Measurements from ENCODE around the gene TGM1. TPM values are rescaled to one million over a fixed set of nuclear protein-coding genes. Genes with fewer than 3 reads are reported as not detected.
A peak's percentile ranks its signal among the peaks of the same experiment; 100 is the strongest.

TGM1 gene
- total and polyA plus RNA-seq, 2 experiments from 2014 or later: 0.31 to 0.63 TPM

- Mint-ChIP-seq H3K4me1 (peaks cover 17% of the 10 kb centered on the region), H3K4me3 (peak overlapping the region; percentile 91), H3K36me3 (ENCODE audit: low read depth) (peaks cover 39% of the 10 kb centered on the region), H3K27me3 (ENCODE audit: insufficient read depth, low read depth, poor library complexity) (peaks cover 7% of the 10 kb centered on the region), H3K27ac (no peak overlapping the region), H3K9me3 (no peaks in the 10 kb centered on the region)
- H3K4me2 ChIP-seq: no peak overlapping the region
- H3K27me3 ChIP-seq (ENCODE audit: insufficient read depth): no peaks in the 10 kb centered on the region
- no peak for ATAC-seq
- DNase-seq (ENCODE audit: low spot score): no peak
- TF ChIP-seq STAT1 (IDR thresholded peaks at IDR 0.05; ENCODE audit: unreplicated experiment) (no peak), JUNB (IDR thresholded peaks at IDR 0.05; ENCODE audit: unreplicated experiment) (no peak), CTCF (conservative IDR thresholded peaks at IDR 0.05; ENCODE audit: low read depth in 2 of 2) (no peak), EZH2phosphoT487 (IDR thresholded peaks at IDR 0.05; ENCODE audit: unreplicated experiment) (no peak), POLR2AphosphoS5 (IDR thresholded peaks at IDR 0.05; ENCODE audit: low read depth) (no peak), EZH2 (IDR thresholded peaks at IDR 0.05; ENCODE audit: low read depth, unreplicated experiment) (no peak), NANOG (IDR thresholded peaks at IDR 0.05; ENCODE audit: borderline replicate concordance) (no peak), ZNF114 (CRISPR knock-in tag; IDR thresholded peaks at IDR 0.05) (no peak), CREB1 (CRISPR knock-in tag; IDR thresholded peaks at IDR 0.05; ENCODE audit: low read depth) (no peak), ZNF331 (CRISPR knock-in tag; IDR thresholded peaks at IDR 0.05; ENCODE audit: low read depth) (no peak), REST (IDR thresholded peaks at IDR 0.05; ENCODE audit: unreplicated experiment) (no peak)
- TF ChIP-seq, protein P1, sequence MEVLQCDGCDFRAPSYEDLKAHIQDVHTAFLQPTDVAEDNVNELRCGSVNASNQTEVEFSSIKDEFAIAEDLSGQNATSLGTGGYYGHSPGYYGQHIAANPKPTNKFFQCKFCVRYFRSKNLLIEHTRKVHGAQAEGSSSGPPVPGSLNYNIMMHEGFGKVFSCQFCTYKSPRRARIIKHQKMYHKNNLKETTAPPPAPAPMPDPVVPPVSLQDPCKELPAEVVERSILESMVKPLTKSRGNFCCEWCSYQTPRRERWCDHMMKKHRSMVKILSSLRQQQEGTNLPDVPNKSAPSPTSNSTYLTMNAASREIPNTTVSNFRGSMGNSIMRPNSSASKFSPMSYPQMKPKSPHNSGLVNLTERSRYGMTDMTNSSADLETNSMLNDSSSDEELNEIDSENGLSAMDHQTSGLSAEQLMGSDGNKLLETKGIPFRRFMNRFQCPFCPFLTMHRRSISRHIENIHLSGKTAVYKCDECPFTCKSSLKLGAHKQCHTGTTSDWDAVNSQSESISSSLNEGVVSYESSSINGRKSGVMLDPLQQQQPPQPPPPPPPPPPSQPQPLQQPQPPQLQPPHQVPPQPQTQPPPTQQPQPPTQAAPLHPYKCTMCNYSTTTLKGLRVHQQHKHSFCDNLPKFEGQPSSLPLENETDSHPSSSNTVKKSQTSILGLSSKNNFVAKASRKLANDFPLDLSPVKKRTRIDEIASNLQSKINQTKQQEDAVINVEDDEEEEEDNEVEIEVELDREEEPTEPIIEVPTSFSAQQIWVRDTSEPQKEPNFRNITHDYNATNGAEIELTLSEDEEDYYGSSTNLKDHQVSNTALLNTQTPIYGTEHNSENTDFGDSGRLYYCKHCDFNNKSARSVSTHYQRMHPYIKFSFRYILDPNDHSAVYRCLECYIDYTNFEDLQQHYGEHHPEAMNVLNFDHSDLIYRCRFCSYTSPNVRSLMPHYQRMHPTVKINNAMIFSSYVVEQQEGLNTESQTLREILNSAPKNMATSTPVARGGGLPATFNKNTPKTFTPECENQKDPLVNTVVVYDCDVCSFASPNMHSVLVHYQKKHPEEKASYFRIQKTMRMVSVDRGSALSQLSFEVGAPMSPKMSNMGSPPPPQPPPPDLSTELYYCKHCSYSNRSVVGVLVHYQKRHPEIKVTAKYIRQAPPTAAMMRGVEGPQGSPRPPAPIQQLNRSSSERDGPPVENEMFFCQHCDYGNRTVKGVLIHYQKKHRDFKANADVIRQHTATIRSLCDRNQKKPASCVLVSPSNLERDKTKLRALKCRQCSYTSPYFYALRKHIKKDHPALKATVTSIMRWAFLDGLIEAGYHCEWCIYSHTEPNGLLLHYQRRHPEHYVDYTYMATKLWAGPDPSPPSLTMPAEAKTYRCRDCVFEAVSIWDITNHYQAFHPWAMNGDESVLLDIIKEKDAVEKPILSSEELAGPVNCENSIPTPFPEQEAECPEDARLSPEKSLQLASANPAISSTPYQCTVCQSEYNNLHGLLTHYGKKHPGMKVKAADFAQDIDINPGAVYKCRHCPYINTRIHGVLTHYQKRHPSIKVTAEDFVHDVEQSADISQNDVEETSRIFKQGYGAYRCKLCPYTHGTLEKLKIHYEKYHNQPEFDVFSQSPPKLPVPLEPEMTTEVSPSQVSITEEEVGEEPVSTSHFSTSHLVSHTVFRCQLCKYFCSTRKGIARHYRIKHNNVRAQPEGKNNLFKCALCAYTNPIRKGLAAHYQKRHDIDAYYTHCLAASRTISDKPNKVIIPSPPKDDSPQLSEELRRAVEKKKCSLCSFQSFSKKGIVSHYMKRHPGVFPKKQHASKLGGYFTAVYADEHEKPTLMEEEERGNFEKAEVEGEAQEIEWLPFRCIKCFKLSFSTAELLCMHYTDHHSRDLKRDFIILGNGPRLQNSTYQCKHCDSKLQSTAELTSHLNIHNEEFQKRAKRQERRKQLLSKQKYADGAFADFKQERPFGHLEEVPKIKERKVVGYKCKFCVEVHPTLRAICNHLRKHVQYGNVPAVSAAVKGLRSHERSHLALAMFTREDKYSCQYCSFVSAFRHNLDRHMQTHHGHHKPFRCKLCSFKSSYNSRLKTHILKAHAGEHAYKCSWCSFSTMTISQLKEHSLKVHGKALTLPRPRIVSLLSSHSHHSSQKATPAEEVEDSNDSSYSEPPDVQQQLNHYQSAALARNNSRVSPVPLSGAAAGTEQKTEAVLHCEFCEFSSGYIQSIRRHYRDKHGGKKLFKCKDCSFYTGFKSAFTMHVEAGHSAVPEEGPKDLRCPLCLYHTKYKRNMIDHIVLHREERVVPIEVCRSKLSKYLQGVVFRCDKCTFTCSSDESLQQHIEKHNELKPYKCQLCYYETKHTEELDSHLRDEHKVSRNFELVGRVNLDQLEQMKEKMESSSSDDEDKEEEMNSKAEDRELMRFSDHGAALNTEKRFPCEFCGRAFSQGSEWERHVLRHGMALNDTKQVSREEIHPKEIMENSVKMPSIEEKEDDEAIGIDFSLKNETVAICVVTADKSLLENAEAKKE (CRISPR knock-in tag; IDR thresholded peaks at IDR 0.05): no peak
- TF ChIP-seq, protein P2, sequence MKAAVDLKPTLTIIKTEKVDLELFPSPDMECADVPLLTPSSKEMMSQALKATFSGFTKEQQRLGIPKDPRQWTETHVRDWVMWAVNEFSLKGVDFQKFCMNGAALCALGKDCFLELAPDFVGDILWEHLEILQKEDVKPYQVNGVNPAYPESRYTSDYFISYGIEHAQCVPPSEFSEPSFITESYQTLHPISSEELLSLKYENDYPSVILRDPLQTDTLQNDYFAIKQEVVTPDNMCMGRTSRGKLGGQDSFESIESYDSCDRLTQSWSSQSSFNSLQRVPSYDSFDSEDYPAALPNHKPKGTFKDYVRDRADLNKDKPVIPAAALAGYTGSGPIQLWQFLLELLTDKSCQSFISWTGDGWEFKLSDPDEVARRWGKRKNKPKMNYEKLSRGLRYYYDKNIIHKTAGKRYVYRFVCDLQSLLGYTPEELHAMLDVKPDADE (IDR thresholded peaks at IDR 0.05): no peak
- peaks cover 7% of the 10 kb centered on the region; the same call in 1 of the 2 replicates for H3F3A ChIP-seq (replicated peaks; ENCODE audit: low read depth)
- H3K4me1 ChIP-seq (ENCODE audit: insufficient read depth): peaks cover 15% of the 10 kb centered on the region
- no peaks in the 10 kb centered on the region for H3K9me2 ChIP-seq (ENCODE audit: insufficient read depth)
- no peak overlapping the region for H3K27ac ChIP-seq (ENCODE audit: low read depth)
- H3K36me3 ChIP-seq (ENCODE audit: insufficient read depth): peaks cover 17% of the 10 kb centered on the region; the same call in 1 of the 2 replicates
- no peak overlapping the region for H3K4me3 ChIP-seq
- H2AFZ ChIP-seq: no peak overlapping the region
- H3K79me2 ChIP-seq (replicated peaks; ENCODE audit: insufficient read depth): peaks cover 39% of the 10 kb centered on the region
- H4K20me1 ChIP-seq (replicated peaks; ENCODE audit: insufficient read depth): peaks cover 3% of the 10 kb centered on the region
These were observed 28.6 kb downstream of the TGM1 start for GRCh38 chr14:24234095-24235005.
